Natural killer cell treated with Interleukin-12 subunit alpha and Interleukin-12 subunit beta and Interleukin-15 and Interleukin-18, amount 100 ng/mL, for 72 hours (primary cell): ENCODE measurements around the gene HSF4. TPM values are rescaled to one million over a fixed set of nuclear protein-coding genes. Genes with fewer than 3 reads are reported as not detected.
A peak's percentile ranks its signal among the peaks of the same experiment; 100 is the strongest.

Experiments
- ATAC-seq, 2 donors: fragments of 150-1000 bp; cut with Tn5 transposase in 1 of 2; sonication (Bioruptor Pico), chemical (Tn5 transposase) in 1 of 2; 2 replicates each; pipeline ENCODE4 v1.10.0; 2021
- DNase-seq: peaks from one replicate; pipeline ENCODE4 v3.0.0; 2022; ENCODE audit warnings: low spot score
- H3K27ac Mint-ChIP-seq, 2 donors: 1 replicate in 1 of 2; 2 replicates in 1 of 2; pipeline ENCODE4 v1.8.0; 2022; ENCODE audit warnings: mixed read lengths in 2 of 2, mild to moderate bottlenecking in 1 of 2, moderate library complexity in 1 of 2
- H3K27me3 Mint-ChIP-seq, 2 donors: 1 replicate in 1 of 2; 2 replicates in 1 of 2; pipeline ENCODE4 v1.8.0; 2022; ENCODE audit warnings: mixed read lengths in 2 of 2
- H3K36me3 Mint-ChIP-seq: one replicate; pipeline ENCODE4 v1.8.0; 2022; ENCODE audit warnings: mixed read lengths
- H3K4me1 Mint-ChIP-seq, 2 donors: 1 replicate in 1 of 2; 2 replicates in 1 of 2; pipeline ENCODE4 v1.8.0; 2022; ENCODE audit warnings: low read depth in 2 of 2, mixed read lengths in 2 of 2, mild to moderate bottlenecking in 1 of 2
- H3K4me3 Mint-ChIP-seq: one replicate; pipeline ENCODE4 v1.8.0; 2022; ENCODE audit warnings: mixed read lengths
- H3K9me3 Mint-ChIP-seq: 2 replicates; pipeline ENCODE4 v1.8.0; 2022; ENCODE audit warnings: mixed read lengths
- total RNA-seq, 2 donors: library from RNA; stranded (reverse); gene quantifications; one replicate each; pipeline ENCODE4 v1.2.3, GENCODE V29; 2022

Gene HSF4
- total RNA-seq, 2 donors from 2014 or later: 17.2 to 19.4 TPM

- ATAC-seq: no peak
- Mint-ChIP-seq H3K9me3 (no peaks in the 10 kb centered on the region), H3K4me1 (peaks cover 3 to 6% of the 10 kb centered on the region in 2 donors), H3K4me3 (no peak overlapping the region), H3K36me3 (no peaks in the 10 kb centered on the region), H3K27me3 (no peaks in the 10 kb centered on the region), H3K27ac (no peak overlapping the region)
- no peak for DNase-seq
These were observed 48.2 kb downstream of the HSF4 start for GRCh38 chr16:67212766-67213165.

- Mint-ChIP-seq H3K27me3 (no peaks in the 10 kb centered on the region), H3K4me3 (no peak overlapping the region), H3K9me3 (no peaks in the 10 kb centered on the region), H3K36me3 (no peaks in the 10 kb centered on the region), H3K4me1 (peaks cover 3 to 6% of the 10 kb centered on the region in 2 donors), H3K27ac (no peak overlapping the region)
- ATAC-seq (no peak), DNase-seq (no peak)
These were observed 48.9 kb downstream of the HSF4 start for GRCh38 chr16:67213197-67214019.

- H3K27ac Mint-ChIP-seq: peak overlapping the region in 1 of 2 donors; percentile 40
- ATAC-seq: no peak
These were observed 51.2 kb downstream of the HSF4 start for GRCh38 chr16:67215706-67216105.

GRCh38 chr16:67216612-67217490 is 52.3 kb downstream of the HSF4 start:
- Mint-ChIP-seq H3K27me3 (no peaks in the 10 kb centered on the region), H3K27ac (peak overlapping the region in 1 of 2 donors; percentile 40), H3K9me3 (no peaks in the 10 kb centered on the region), H3K4me1 (peaks cover 3 to 6% of the 10 kb centered on the region in 2 donors), H3K36me3 (no peaks in the 10 kb centered on the region), H3K4me3 (no peak overlapping the region)
- DNase-seq: no peak
- no peak for ATAC-seq

More at GRCh38 chr16:67215706-67216105, 51.2 kb downstream of the HSF4 start:
- Mint-ChIP-seq H3K4me3 (no peak overlapping the region), H3K4me1 (peaks cover 3 to 6% of the 10 kb centered on the region in 2 donors), H3K27me3 (no peaks in the 10 kb centered on the region), H3K36me3 (no peaks in the 10 kb centered on the region), H3K9me3 (no peaks in the 10 kb centered on the region)
- DNase-seq: no peak

Other genes starting within 250 kb of the HSF4 start
- gene CDH16, start 245.9 kb upstream of the HSF4 start, total RNA-seq: not detected
- gene RRAD, start 239.2 kb upstream of the HSF4 start, total RNA-seq: 10 to 100 TPM in 1 of 2 donors, 1 to 10 TPM in 1; 2.3 to 12.8 TPM
- 100 to 1,000 TPM; 147 to 153 TPM for gene CIAO2B, start 230.3 kb upstream of the HSF4 start, total RNA-seq
- gene CES2, start 229.2 kb upstream of the HSF4 start, total RNA-seq: 10 to 100 TPM; 27.7 to 36.7 TPM
- 1 to 10 TPM in 1 of 2 donors, not detected in 1; 1.6 TPM for gene CES3, start 203.5 kb upstream of the HSF4 start, total RNA-seq
- gene CES4A, start 176.2 kb upstream of the HSF4 start, total RNA-seq: 1 to 10 TPM; 6.5 to 8.2 TPM
- gene CBFB, start 135.6 kb upstream of the HSF4 start, total RNA-seq: 100 to 1,000 TPM; 128 to 161 TPM
- gene PHAF1, start 54.8 kb upstream of the HSF4 start, total RNA-seq: 10 to 100 TPM; 14.3 to 26.7 TPM
- gene B3GNT9, start 13.7 kb upstream of the HSF4 start, total RNA-seq: 1 to 10 TPM; 3.3 to 3.8 TPM
- 10 to 100 TPM; 38.5 to 51.2 TPM for gene TRADD, start 4.8 kb upstream of the HSF4 start, total RNA-seq
- gene FBXL8, start 4.8 kb upstream of the HSF4 start, total RNA-seq: 10 to 100 TPM; 15.3 to 16.8 TPM
- 10 to 100 TPM; 10.5 to 20.1 TPM for gene NOL3, start 5.8 kb downstream of the HSF4 start, total RNA-seq
- 10 to 100 TPM; 33.2 to 33.8 TPM for gene MATCAP1, start 19.2 kb downstream of the HSF4 start, total RNA-seq
- gene EXOC3L1, start 25.4 kb downstream of the HSF4 start, total RNA-seq: under 1 TPM in 1 of 2 donors, not detected in 1; 0.38 TPM
- 100 to 1,000 TPM; 110 to 188 TPM for gene E2F4, start 27.4 kb downstream of the HSF4 start, total RNA-seq
- gene ELMO3, start 34.4 kb downstream of the HSF4 start, total RNA-seq: 10 to 100 TPM in 1 of 2 donors, 1 to 10 TPM in 1; 3.6 to 13.9 TPM
- 10 to 100 TPM; 55.1 to 56.1 TPM for gene TMEM208, start 62.4 kb downstream of the HSF4 start, total RNA-seq
- 100 to 1,000 TPM; 156 to 160 TPM for gene FHOD1, start 82.7 kb downstream of the HSF4 start, total RNA-seq
- 1 to 10 TPM; 1.4 to 5.9 TPM for gene SLC9A5, start 84.2 kb downstream of the HSF4 start, total RNA-seq
- 1 to 10 TPM; 5.8 to 8.7 TPM for gene PLEKHG4, start 114.8 kb downstream of the HSF4 start, total RNA-seq
- under 1 TPM in 1 of 2 donors, not detected in 1; 0.67 TPM for gene KCTD19, start 162.0 kb downstream of the HSF4 start, total RNA-seq
- gene LRRC36, start 162.1 kb downstream of the HSF4 start, total RNA-seq: under 1 TPM in 1 of 2 donors, not detected in 1; 0.61 TPM
- under 1 TPM in 1 of 2 donors, not detected in 1; 0.31 TPM for gene TPPP3, start 228.8 kb downstream of the HSF4 start, total RNA-seq